ENCODE measurements around the gene TTC13.

- TF ChIP-seq POLR2A (IDR thresholded peaks at IDR 0.05) (no peak), CTCF (IDR thresholded peaks at IDR 0.05 in 4 of 5, conservative IDR thresholded peaks at IDR 0.05 in 1 of 5) (no peak)
Measured at GRCh38 chr1:230948903-230949302, 29.8 kb downstream of the TTC13 start.
